GM18508 (cell line): ENCODE data around the gene TTLL3.
A peak's percentile ranks its signal among the peaks of the same experiment; 100 is the strongest.

Experiments
- ATAC-seq: cut with Tn5 transposase; IDR thresholded peaks from one replicate; pipeline ENCODE4 v1.9.1; 2021; ENCODE audit warnings: moderate number of reproducible peaks; ENCODE audit not compliant: insufficient read depth, unreplicated experiment

Gene TTLL3

GRCh38 chr3:9781551-9781950, 28.5 kb upstream of the TTLL3 start:
- ATAC-seq: no peak

DNA sequence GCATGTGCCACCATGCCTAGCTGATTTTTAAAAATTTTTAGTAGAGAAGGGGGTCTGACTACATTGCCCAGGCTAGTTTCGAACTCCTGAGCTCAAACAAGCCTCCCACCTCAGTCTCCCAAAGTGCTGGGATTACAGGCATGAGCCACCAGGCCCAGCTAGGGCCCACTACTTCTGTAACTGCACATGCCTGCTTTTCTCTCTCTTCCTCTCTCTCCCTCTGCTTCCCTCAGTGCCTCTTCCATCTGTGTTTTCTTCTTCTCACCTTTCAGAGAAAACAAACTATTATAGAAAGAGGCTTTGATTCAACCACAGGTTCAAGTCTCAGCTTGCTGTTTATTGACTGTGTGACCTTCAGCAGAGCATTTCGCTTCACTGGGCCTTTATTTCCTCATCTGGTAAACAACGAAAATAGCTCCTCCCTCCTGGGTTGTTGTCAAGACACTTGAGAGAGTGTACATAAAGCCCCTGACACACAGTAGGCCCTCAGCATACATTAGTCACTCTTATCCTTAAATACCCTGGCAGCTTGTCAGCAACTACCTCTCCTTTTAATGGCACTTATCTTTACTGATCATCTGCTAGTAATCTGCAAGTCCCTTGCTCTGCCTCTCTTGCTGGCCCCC, 28.0 kb upstream of the TTLL3 start:
- ATAC-seq: no peak

GRCh38 chr3:9782770-9783169, 27.3 kb upstream of the TTLL3 start:
- ATAC-seq: no peak

DNA sequence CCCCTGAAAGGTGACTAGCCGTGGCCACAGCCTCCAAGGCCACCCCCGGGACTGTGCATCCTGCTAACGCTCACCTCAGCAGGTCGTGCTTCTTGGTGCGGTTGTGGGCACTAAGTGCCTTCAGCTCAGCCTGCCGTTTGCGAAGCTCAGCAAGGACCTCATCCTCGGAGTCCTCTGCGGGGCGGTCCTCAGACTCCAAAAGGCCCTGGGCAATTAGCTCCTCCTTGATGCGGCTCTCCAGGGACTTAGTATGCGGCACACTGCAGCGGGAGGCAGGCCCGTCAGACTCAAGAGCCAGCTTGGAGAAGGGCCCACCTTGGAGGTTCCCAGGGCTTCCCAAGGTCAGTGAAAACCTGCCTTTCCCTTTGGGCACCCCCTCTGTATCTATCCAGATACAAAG, 26.1 kb upstream of the TTLL3 start:
- no peak for ATAC-seq

GRCh38 chr3:9784965-9785364, 25.1 kb upstream of the TTLL3 start:
- ATAC-seq: no peak

DNA sequence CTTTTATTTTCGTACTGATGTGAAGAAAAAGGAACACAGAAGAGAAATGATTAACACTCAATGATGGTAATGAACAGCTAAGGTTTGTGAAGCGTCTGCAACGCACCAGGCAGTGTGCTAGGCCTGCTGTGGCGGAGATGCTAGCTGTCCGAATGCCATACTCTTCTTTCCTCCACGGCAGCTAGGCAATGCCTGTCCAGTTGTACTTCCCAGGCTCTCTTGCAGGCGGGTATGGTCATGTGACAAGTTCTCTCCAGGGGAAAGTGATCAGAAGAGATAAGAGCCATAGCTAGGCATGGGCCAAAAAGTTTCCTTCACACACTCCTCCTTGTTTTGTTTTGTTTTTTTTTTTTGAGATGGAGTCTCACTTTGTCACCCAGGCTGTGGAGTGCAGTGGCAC, 24.5 kb upstream of the TTLL3 start:
- ATAC-seq: no peak

DNA sequence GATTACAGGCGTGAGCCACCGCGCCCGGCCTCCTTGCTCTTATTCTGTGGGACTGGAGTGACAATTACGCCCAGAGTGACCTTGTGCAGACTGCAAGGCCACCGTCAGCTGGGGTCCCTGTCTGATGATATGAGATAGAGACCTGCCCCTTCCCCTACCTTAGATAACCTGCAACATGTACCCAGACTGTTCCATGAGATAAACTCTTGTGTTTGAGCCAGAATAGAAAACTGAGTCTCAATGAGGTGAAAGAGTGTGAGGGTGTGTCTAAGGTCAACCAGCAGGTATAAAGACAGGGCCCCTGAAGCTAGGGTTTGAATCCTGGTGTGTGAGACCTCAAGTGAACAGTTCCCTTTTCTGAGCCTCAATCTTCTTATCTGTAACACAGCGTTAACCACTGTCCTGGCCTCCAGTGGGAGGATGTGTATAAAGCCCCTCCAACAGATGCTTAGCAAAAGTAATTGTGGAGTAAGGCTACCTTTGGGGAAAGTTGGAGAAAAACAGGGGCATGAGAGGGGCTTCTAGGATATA, 23.8 kb upstream of the TTLL3 start:
- no peak for ATAC-seq

GRCh38 chr3:9786825-9787669, 23.0 kb upstream of the TTLL3 start:
- ATAC-seq: no peak

DNA sequence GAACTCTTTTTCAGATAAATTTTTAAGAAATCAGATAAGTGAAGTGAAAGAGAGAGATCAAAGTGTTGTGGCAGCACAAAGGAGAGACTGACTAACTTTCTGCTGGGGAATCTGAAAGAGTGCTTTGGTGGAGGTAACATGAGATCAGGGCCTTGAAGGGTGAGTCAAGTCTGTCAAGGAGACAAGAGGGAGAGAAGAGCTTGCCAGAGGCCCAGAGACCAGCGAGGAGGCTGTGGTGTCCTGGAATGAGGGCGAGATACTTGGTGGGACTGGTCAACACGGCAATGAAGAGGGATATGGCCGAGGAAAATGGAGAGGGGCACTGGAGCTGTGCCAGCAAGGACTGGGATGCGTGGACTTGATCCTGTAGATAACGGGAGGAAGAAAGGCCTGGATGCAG, 22.3 kb upstream of the TTLL3 start:
- no peak for ATAC-seq

DNA sequence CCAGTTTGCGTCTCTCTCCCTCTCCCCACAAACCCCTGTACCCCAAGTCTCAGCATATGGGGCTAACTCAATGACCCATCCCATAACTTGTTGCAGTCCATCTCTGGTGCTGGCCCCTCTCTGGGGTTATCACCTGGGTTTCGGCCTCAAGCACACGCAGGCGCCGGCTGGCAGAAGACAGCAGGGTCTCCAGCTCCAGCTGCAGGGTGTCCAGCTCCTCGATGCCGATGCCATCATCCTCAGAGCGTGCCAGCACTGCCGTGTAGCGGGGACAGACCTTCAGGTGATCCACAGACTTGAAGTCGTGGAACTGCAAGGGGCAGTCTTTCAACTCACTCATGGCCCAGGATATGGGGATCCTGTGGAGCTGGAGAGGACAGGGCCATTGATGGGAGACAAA, 18.9 kb upstream of the TTLL3 start:
- no peak for ATAC-seq

DNA sequence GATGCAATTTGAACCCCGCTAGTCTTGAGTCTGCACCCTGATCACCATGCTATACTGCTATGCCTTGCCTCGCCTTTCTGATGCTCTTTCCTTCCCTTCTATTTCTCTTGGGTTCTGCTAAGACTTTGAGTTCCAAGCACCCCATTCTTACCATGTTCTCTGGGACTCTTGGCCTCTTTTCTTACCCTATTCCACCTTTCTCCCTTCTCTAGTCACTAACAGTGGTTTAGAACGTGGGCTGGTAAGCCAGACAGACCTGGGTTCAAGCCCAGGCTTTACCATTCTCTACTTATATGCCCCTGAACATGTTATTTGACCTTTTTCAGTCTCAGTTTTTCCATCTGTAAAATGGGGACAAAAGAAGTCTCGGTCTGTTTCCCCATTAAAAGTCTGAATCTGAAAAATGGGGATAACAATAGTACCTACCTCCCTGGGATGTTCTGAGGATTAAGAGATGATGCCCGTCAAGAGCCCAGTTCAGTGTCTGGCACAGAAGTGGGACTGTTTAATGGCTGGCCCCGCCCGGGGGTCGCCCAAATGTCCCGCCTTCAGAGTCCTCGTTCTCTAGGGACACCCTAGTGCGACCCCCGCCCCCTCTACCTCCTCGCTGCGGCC, 18.2 kb upstream of the TTLL3 start:
- ATAC-seq: peak; percentile 2

DNA sequence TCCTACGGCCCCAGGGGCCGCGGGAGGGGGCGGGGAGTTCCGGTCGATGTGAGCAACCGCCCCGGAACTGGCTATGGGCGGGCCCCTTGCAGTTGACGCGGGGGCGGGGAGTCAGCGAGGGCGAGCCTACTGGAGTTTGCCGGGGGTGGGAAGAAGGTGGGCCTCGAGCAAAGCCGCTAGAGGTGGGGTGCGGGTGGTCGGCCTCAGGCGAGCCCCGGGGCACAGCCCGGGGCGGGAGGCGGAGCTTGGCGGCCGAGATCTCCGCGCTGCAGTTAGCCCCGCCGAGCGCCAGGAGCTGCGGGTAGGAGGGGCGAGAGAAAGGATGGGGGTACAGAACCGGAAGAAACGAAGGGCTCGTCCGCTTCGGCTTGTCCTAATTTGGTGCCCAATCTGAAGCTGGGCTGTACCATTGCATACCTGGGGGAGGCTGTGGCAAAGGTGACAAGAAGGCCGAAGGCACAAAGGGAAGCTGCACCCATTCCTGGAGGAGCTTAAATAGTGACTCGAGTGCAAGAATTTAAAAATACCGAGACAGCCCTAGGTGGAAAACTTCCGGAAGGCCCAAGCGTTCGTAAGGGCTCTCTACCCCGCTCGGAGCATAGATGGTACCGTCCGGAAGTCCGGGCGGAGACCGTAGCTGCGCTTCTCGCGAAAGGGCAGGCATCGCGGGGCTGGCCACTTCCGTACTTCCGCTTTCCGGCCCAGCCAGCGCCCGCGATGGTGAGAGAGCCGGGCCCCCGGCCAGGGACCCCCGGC, 17.5 kb upstream of the TTLL3 start, which contains the start of the genes ARPC4 and TADA3:
TSS of gene ARPC4 (plus strand) at position 678 of the 756 bp plus-strand sequence. CDS start at position 718, 40 bp downstream.
TSS of gene TADA3 (minus strand) at position 69 of the 756 bp plus-strand sequence. CDS start 1,007 bp downstream, outside the sequence.
- peak; percentile 61 for ATAC-seq

- no peak for ATAC-seq
These were observed 16.8 kb upstream of the TTLL3 start for GRCh38 chr3:9793161-9793781.

- no peak for ATAC-seq
These were observed 15.7 kb upstream of the TTLL3 start for GRCh38 chr3:9794400-9794799.

GRCh38 chr3:9795207-9795606, 14.9 kb upstream of the TTLL3 start:
- ATAC-seq: no peak

- ATAC-seq: no peak
These were observed 12.7 kb upstream of the TTLL3 start for GRCh38 chr3:9797196-9797945.

- no peak for ATAC-seq
These were observed 9.5 kb upstream of the TTLL3 start for GRCh38 chr3:9800529-9800928.

GRCh38 chr3:9803494-9803893, 6.6 kb upstream of the TTLL3 start:
- no peak for ATAC-seq

- no peak for ATAC-seq
These were observed 5.1 kb upstream of the TTLL3 start for GRCh38 chr3:9804996-9805395.
